Left lobe of liver (tissue), 2 donors: Measurements from ENCODE around the gene CCL24. TPM values are rescaled to one million over a fixed set of nuclear protein-coding genes. Genes with fewer than 3 reads are reported as not detected.
"Not testable (repeated sequence)": the region's sequence is repeated elsewhere in the genome, so short reads cannot be mapped to it uniquely, and the experiment has no call there.

Experiments
- ATAC-seq: fragments of 200-7000 bp; cut with Tn5 transposase; one replicate; pipeline ENCODE4 v1.9.1; 2020; ENCODE audit warnings: mild to moderate bottlenecking, moderate library complexity
- DNase-seq: peaks from one replicate; pipeline ENCODE4 v3.0.0-alpha.2; 2020; ENCODE audit warnings: low spot score
- total RNA-seq: library from RNA; stranded (reverse); gene quantifications from one replicate; pipeline ENCODE4 v1.2.1, GENCODE V29; 2021
- donor health status: DM: no; HTN: no; CAD: no; lungs with moderate emphysema.
- donor health status: DM: no; HTN: yes; CAD: no.

CCL24 gene
- total RNA-seq, 1 donor from 2014 or later, result 0.88 TPM

GRCh38 chr7:75788154-75788847 lies 25.3 kb downstream of the CCL24 start:
- not testable (repeated sequence) for DNase-seq, ATAC-seq

- ATAC-seq, DNase-seq: not testable (repeated sequence)
Observed at GRCh38 chr7:75783058-75783457, 30.5 kb downstream of the CCL24 start.

DNA sequence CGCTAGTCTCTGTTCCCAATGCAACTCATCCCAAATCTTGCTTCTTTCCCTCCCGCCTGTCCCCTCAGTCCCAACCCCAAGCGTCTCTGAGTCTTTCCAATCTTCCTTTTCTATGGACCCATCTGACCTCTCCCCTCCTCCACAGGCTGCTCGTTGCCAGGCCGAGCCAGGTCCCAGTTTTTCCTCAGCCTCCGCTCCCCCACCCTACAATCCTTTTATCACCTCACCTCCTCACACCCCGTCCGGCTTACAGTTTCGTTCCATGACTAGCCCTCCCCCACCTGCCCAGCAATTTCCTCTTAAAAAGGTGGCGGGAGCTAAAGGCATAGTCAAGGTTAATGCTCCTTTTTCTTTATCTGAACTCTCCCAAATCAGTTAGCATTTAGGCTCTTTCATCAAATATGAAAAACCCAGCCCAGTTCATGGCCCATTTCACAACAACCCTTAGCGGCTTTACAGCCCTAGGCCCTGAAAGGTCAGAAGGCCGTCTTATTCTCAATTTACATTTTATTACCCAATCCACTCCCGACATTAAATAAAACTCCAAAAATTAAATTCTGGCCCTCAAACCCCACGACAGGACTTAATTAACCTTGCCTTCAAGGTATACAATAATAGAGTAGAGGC lies 32.8 kb downstream of the CCL24 start:
- not testable (repeated sequence) for ATAC-seq, DNase-seq

GRCh38 chr7:75779516-75779915 lies 34.1 kb downstream of the CCL24 start:
- DNase-seq, ATAC-seq: not testable (repeated sequence)

GRCh38 chr7:75779035-75779434 lies 34.6 kb downstream of the CCL24 start:
- DNase-seq, result not testable (repeated sequence)

GRCh38 chr7:75776295-75776971 lies 37.2 kb downstream of the CCL24 start:
- ATAC-seq (no peak), DNase-seq (no peak)

More at GRCh38 chr7:75779035-75779434, 34.6 kb downstream of the CCL24 start:
- ATAC-seq, result not testable (repeated sequence)

GRCh38 chr7:75773958-75774357 lies 39.6 kb downstream of the CCL24 start:
- ATAC-seq, DNase-seq: not testable (repeated sequence)

DNA sequence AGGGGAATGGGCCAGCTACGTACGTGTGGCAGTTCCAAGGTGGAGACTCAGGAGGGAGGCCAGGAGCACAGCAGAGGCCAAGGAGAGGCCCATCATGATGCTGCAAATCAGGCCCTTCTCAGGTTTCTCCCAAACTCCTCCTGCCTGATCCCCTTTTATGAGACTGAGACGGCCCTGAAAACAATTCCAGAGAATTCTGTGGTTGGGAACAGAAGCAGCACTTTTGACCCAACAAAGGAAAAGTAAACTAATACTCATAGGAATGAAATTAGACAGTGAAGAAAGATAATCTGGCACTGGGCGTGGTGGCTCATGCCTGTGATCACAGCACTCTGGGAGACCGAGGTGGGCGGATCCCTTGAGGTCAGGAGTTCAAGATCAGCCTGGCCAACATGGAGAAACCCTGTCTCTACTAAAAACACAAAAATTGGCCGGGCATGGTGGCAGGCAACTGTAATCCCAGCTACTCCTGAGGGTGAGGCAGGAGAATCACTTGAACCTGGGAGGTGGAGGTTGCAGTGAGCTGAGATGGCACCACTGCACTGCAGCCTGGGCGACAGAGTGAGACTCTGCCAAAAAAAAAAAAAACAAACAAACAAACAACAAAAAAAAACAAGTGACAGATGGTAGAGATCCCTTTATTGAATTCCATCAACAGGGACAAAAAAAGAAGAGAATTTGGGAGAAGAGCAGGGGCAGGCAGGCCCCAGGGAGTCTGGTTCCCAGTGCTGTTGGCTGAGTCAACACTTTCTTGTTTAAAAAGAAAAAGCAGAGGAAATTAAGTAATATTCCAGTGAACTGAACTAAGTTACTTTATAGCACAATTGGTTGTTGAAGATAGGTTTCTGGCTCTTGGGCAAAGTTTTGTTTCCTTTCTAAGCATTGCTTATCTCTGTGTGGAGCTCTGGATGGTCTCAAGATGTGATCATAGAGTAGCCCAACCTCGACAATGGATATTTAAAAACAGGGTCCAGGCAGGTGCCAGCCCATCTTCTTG lies 41.2 kb downstream of the CCL24 start, which contains the start of gene CCL26:
Gene CCL26, minus strand, starts transcription at position 131 of the 997 bp plus-strand sequence. Its CDS starts 35 bp downstream, at position 96.
- no peak for DNase-seq
- ATAC-seq, result peak; percentile 19

DNA sequence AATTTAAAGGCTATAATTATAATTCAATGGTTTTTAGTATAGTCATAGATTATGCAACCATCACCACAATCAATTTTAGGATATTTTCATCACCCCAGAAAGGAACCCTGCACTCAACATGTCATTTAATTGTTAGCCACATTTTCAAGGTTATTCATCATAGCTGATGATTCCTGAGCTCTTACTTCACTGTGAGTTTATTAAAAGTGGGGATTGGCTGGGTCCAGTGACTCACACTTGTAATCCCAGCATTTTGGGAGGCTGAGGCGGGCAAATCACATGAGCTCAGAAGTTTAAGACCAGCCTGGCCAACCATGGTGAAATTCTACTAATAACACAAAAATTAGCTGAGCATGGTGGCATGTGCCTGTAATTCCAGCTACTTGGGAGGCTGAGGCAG lies 42.4 kb downstream of the CCL24 start:
- no peak for ATAC-seq
- no peak for DNase-seq

DNA sequence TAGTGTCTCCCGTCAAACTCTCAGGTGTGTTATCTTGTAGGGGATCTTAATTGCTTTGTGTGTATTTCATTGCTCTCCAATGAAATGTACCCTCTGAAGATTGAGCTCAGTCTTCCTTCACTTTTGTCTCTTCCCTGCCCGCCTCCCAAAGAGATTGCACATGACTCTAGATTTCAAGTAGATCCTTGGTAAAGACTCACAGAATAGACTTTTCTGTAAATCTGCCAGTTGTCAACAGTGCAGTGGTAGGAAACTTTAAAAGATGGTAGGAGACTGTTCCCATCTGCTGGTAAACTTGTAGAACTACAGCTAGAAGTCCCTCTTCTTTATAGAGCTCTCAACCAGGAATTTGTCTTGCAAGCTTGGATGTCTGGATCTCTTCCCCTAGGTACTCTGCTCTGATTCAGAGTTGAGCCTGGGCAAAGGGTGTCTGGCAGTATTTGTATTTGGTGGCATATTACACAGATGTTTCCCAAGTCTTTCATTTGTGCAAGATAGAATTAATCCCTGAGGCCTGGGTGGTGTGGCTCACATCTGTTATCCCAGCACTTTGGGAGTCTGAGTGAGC lies 51.2 kb downstream of the CCL24 start:
- DNase-seq, result no peak

DNA sequence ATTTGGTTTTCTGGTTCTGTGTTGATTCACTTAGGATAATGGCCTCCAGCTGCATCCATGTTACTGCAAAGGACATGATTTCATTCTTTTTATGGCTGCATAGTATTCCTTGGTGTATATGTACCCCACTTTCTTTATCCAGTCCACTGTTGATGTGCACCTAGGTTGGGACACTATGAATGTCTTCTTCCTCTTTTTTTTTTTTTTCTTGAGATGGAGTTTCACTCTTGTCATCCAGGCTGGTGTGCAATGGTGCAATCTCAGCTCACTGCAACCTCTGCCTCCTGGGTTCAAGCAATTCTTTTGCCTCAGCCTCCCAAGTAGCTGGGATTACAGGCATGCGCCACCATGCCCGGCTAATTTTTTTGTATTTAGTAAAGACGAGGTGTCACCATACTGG lies 51.8 kb downstream of the CCL24 start:
- not testable (repeated sequence) for ATAC-seq, DNase-seq

More for the DNA sequence above, 51.2 kb downstream of the CCL24 start:
- peak; percentile 99 for ATAC-seq

Other genes starting within 250 kb of the CCL24 start
- 20.3 TPM for gene HIP1, start 74.9 kb downstream of the CCL24 start, total RNA-seq
- gene CCL26, start 41.6 kb downstream of the CCL24 start, total RNA-seq, result not detected
- 32.9 TPM for gene RHBDD2, start 65.2 kb upstream of the CCL24 start, total RNA-seq
- 741 TPM for gene POR, start 101.3 kb upstream of the CCL24 start, total RNA-seq
- 79.6 TPM for gene TMEM120A, start 180.8 kb upstream of the CCL24 start, total RNA-seq
- gene STYXL1, start 234.2 kb upstream of the CCL24 start, total RNA-seq, result 17.6 TPM
- 184 TPM for gene MDH2, start 234.3 kb upstream of the CCL24 start, total RNA-seq